HG03575 (cell line): Measurements from ENCODE around the gene NAA16.
"Not testable (repeated sequence)": the region's sequence is repeated elsewhere in the genome, so short reads cannot be mapped to it uniquely, and the experiment has no call there.

ENCODE experiments used
- ATAC-seq: cut with Tn5 transposase; IDR thresholded peaks from one replicate; pipeline ENCODE4 v1.9.1; 2021; ENCODE audit not compliant: unreplicated experiment, insufficient number of reproducible peaks, low FRiP score; ENCODE audit errors: extremely low read depth

Gene NAA16

DNA sequence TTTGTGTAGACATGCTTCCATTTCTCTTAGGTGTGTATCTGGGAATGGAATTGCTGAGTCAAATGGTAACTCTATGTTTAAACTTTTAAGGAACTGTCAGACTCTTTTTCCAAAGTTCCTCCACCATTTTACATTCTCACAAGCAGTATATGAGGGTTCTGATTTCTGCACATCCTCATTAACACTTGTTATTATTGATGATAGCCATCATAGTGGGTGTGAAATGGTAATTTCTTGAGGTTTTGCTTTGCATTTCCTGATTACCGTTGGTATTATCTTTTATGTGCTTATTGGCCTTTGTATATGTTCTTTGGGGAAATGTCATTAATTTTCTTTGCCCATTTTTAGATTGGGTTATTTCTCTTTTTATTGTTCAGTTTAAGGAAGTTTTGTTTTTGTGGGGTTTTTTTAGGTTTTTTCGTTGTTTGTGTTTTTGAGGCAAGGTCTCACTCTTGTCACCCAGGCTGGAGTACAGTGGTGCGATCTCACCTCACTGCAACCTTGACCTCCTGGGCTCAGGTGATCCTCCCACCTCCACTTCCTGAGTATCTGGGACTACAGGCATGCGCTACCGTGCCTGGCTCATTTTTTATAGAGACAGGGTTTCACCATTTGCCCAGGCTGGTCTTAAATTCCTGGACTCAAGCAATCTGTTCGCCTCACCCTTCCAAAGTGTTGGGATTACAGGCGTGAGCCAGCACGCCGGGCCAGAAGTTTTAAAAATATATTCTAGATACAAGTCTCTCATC is 34.3 kb downstream of the NAA16 start:
- no peak for ATAC-seq

DNA sequence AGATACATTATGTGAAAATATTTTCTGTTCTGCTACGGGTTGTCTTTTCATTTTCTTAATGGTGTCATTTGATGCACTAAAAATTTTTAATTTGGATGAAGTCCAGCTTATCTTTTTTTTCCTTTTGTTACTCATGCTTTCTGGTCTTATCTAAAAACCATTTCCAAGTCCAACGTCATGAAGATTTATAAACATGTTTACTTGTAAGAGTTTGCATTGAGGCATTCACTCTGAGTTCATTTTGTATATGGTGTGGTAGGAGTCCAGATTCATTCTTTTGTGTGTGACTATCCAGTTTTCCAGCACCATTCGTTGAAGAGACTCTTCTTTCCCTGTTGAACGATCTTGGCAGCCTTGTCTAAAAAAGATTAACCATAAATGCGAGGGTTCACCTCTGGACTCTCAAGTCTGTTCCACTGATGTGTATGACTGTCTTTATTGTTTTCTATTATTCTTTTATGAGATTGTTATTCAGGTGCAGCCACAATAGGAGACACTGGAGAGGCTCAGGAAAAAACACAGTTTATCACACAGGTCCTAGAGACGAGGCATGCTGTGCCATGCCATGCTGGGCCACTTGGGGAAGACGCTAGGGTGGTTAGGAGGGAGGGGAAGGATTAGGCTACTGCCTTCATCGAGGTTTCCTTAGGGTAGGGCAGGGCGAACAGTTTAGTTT is 35.0 kb downstream of the NAA16 start:
- no peak for ATAC-seq

DNA sequence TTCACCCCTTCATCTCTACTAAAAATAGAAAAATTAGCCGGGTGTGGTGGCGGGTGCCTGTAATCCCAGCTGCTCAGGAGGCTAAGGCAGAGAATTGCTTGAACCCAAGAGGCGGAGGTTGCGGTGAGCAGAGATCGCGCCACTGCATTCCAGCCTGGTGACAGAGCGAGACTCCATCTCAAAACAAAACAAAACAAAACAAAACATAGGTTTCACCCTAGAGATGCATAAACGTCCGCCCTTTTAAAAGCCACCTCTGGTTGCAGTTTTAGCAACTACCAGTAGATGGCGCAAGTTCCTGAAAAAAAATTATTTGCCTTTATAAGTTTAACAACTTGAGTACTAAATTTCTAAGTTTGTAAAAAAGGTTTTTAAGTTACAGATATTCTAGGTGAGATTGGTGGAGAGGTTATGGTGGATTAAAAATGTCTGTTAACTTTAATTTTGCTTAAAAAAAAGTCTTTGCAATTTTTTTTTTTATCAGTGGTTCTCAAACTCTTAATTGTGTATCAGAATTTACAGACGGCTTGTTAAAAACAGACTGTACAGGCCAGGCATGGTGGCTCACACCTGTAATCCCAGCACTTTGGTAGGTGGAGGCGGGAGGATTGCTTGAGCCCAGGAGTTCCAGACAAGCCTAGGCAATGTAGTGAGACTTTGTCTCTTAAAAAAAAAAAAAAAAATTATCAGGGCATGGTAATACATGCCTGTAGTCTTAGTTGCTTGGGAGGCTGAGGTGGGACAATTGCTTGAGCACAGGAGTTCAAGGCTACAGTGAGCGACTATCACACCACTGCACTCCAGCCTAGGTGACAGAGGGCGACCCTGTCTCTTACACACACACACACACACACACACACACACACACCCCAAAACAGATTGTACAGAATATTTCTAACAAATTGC is 42.1 kb downstream of the NAA16 start:
- no peak for ATAC-seq

DNA sequence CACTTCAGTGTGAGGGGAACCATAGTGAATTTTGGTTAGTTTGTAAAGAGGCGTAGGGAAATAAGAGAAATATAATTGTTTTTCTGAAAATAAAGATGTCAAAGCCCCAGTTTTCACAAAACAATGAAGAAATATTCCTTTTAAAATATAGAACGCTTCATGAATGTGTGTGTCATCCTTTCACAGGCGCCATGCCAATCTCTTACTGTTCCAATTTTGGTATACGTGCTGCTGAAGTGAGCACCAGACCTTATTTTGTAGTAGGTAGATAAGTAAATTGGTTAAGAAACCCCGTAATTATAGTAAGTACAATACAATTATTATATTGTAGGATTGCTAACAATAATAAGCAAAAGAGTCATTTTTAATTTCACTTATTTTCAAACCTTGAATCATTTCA is 43.3 kb downstream of the NAA16 start:
- ATAC-seq = no peak

DNA sequence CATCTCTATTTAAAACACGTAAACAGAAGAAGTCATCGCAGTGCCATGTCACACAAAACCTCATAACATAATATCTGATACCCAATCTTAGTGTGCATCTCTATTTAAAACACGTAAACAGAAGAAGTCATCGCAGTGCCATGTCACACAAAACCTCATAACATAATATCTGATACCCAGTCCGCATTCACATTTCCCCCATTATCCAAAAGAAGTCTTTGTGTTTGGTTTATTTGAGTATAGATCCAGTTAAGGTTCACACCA is 45.2 kb downstream of the NAA16 start:
- not testable (repeated sequence) for ATAC-seq

DNA sequence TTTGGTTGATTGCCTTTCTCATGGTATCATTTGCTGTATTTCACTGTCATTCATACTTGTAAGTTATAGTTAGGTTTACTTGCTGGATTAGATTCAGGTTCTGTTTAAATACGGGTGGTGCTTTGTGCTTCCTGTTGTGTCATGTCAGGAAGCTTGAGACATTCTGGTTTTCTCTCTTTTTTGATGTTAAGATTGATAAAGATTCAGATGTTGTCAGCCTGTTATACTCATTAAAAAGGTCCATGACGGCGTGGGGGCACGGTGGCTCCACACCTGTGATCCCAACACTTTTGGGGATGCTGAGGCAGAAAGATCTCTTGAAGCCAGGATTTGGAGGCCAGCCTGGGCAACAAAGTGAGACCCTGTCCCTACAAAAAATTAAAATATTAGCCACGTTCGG is 45.7 kb downstream of the NAA16 start:
- no peak for ATAC-seq

DNA sequence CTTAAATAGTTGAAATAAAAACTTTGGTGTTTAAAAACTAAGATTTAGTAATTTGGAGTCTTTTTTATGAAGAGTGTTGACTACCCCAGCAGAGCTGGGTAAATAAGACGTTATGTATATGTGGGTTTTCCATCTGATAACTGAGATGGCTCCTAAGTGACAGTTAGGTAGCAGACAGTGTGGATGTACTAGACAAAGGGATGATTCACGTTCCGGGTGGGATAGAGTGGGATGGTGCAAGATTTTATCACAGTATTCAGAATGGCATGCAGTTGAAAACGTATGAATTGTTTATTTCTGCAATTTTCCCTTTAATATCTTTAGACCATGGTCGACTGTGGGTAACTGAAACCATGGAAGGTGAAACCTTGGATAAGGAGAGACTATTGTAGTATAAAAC is 50.4 kb downstream of the NAA16 start:
- no peak for ATAC-seq

DNA sequence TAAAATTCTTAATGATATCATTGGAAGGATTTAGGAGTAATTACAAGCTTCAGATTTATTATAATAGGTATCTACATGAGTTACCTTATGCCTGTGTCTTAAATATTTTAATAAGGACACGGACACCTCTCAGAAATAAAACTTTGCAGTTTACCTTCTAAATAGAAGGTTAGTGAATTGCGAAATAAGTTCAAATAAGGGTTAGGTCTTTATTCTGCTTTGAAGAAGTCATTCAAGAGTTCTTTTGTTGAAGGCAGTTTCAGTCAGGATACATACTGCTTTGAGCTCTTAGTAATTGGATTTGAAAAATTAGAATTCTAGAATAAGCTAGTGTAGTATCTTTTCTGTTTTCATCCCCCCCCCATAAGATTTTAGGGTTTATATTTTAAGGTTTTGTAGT is 53.0 kb downstream of the NAA16 start:
- ATAC-seq = no peak

DNA sequence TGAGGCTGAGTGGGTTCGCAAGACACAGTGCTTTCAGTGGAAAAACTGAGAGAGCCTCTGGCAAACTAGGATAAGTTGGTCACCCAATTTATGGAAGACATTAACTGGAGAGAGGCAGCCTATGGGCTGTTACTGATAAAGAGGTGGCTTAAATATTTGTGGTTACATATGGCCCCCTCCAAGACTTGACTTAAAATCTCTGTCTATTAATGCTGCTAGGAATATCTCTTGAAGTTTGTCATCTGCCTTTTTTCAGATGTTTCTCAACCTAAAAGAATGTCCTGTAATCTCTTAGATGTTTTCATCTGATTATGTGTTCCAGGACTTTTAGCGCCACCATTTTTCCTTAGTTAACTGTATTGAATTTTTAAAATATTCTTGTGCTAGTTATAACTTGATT is 54.6 kb downstream of the NAA16 start:
- no peak for ATAC-seq

DNA sequence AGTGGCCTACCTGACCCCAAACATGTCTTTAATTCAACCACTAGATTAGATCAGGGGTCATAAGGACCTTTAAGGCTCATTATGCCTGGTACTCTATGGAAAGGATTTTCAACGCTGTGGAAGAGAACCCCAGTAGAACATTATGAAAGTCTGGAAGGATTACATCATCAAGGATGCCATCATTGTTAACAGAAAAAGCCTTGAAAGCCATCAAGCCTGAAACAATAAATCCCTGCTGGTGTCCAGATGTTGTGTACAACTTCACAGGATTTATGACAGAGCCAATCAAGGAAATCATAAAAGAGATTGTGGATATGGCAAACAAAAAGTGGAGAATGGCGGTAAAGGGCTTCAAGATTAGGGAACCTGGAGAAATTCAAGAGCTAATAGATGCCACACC is 59.7 kb downstream of the NAA16 start:
- ATAC-seq = no peak

DNA sequence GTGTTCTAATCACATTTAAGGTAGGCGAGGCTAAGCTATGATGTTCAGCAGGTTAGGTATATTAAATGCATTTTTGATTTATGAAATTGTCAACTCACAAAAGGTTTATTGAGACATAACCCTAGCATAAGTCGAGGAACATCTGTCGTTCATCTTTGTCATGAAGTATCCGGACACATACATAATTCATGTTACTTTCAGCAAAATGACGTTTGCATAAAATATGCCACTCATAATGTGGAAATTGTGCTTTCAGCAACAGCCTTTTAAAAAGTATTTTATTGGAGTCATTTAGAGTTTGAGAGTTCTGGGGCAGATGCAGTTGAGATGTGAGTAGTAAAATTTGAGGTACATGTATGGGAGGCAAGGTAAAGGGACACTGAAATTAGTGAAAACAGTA is 66.4 kb downstream of the NAA16 start:
- ATAC-seq = no peak

DNA sequence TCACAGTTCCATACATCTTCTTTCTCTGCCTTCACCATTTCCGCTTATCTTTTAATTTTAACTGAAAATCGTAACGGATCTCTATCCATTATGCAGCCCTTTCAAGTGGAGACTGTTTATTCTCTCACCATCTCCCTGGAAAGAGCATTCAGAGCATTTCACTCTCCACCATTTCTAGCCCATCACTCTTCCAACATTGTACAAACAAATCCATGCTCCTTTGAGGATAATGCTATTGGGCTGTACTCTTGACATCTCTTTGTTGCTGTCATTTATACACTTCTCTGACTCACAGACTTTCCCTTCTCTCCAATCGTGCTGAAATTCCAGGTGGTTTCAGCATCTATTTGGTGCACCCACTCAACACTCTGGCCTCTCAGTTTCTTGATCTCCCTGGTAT is 71.4 kb downstream of the NAA16 start:
- ATAC-seq = no peak

DNA sequence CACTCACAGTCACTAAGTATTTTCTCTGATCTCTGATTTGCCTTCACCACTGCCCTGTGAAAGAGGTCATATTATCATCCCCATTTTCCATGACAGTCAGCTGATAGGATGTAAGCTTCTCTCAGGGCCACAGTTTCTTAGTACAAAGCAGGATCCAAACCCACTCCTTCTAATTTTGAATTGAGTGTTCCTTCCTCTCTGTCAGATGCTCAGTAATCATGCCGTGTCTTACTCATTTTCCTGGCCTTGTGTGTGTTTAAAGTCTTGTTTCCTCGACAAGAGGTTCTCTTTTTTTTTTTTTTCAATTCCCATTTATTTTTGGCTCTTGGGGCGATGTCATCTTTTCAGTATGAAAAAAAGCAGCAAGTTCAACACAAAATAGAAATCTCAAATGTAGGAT is 72.3 kb downstream of the NAA16 start:
- ATAC-seq = no peak

DNA sequence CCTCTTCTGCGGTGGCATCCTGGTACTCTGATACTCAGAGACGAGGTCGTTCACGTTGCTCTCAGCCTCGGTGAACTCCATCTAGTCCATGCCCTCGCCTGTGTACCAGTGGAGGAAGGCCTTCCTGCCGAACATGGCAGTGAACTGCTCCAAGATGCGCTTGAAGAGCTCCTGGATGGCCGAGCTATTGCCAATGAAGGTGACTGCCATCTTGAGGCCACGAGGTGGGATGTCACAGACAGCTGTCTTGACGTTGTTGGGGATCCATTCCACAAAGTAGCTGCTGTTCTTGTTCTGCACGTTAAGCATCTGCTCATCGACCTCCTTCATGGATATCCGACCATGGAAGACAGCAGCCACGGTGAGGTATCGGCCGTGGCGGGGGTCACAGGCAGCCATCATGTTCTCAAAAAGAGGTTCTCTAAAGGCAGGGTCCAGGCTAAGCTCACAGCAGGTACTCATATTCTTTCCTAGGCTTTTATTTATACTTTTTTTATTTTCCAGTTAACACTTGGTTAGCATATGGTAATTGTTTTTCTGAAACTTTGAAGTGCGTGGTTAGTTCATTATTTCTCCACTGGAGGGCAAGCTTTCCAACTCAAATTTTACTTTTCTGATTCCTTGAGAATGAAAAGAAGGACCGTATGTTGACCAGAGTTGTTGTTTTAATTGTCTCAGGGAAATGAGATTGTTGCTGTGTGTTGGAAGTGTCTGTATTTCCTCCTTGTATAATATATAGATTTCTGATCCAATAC is 73.9 kb downstream of the NAA16 start:
- ATAC-seq = no peak

DNA sequence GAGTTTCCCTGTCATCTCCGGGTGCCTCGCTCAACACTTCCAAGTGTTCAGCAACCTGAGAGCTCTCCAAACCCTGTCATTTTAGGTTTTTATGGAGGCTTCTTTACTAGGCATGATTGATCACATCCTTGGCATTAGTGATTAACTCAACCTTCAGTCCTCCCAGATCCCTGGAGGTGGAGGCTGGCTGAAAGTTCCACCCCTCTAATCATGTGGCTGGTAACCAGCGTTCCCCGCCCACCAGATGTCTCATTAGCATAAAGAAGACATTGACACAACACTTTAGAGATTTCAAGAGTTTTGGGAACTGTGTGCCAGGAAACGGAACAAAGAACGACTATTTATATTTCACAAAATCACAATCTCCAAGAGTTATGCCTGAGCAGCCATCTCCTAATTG is 75.1 kb downstream of the NAA16 start:
- no peak for ATAC-seq

DNA sequence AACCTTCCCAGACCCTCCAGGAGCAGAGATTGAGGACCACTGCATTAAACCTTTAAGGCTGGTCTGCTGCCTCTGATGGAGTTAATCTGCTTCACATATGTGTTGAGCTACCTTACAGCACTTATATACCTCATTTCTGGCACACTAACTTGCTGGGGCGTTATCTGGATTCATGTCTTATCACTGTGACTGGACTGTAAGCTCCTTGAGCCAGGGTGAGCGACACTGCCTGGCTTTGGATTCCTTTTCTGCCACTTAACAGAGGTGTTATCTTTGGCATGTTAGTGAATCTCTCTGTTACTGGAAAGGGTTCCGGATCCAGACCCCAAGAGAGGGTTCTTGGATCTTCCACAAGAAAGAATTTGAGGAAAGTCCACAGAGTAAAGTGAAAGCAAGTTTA is 76.5 kb downstream of the NAA16 start:
- no peak for ATAC-seq

DNA sequence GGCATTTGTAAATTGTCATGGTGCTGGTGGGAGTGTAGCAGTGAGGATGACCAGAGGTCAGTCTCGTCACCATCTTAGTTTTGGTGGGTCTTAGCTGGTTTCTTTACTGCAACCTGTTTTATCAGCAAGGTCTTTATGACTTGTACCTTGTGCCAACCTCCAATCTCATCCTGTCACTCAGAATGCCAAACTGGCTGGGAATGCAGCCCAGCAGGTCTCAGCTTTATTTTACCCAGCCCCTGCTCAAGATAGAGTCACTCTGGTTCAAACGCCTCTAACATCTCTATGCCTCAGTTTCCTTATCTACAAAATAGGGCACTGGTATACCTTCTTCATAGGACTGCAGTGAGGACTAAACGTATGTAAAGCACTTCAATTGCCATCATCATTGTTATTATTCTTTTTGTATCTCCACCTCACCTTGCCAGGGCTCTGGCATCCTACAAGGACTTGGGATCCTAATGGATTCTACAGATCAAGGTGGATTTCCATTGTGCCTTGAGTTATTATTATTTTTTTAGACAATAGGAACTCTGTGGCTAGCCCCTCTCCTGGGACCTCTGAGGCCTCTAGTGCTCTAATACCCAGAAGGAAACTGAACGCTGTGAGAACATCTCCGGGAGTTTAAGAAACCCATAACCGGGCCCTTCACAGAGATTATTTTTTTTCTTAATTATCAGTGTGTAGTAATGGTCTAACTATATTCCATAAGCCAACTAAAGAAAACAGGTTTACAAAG is 77.2 kb downstream of the NAA16 start:
- no peak for ATAC-seq

DNA sequence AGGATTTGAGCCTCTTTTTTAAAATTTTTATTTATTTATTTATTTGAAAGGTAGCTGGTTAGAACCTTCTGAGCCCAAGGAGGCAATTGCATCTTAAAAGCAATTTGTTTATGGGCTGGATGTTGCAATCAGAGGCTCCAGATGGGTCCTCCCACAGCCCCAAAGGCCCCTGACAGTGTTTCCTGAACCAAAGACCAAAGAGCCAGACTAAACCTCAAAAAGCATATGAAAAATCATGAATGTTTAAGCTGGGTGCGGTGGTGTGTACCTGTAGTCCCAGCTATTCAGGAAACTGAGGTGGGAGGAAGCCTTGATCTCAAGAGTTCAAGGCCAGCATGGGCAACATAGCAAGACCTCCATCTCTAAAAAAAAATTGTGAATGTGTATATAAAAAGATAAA is 78.5 kb downstream of the NAA16 start:
- ATAC-seq = no peak

DNA sequence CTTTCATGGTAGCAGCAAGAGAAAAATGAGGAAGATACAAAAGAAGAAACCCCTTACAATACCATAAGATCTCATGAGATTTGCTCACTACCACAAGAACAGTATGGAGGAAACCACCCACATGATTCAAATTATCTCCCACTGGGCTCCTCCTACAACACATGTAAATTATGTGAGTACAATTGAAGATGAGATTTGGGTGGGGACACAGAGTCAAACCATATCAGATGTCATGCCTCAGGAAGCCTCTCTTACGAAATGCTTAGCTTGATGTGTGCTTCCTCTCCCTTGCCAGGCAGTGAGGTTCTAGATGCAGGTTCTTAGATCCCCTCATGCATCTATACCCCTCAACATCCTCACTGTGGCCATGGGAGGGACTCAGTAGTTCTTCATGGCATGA is 83.1 kb downstream of the NAA16 start:
- ATAC-seq = no peak
